WTC11 (cell line): ENCODE results near the gene IGLL5. TPM values are rescaled to one million over a fixed set of nuclear protein-coding genes. Genes with fewer than 3 reads are reported as not detected.

Experiments
- ATAC-seq: fragments of 200-7000 bp; cut with Tn5 transposase; 2 replicates; pipeline ENCODE4 v1.10.0; 2021; ENCODE audit warnings: mild to moderate bottlenecking, moderate library complexity
- CTCF ChIA-PET: fragments of 300-600 bp; sonication (Branson Sonifier 250); formaldehyde crosslinking; loops from one replicate; lab custom pipeline; 2021; ENCODE audit warnings: antibody characterized with exemption; lab: Charles Lee
- POLR2A ChIA-PET: fragments of 350-600 bp; sonication (Branson Sonifier 250); formaldehyde crosslinking; loops from one replicate; lab custom pipeline; 2021; ENCODE audit warnings: antibody characterized with exemption; lab: Charles Lee
- DNase-seq: peaks from one replicate; pipeline ENCODE4 v3.0.0; 2021; ENCODE audit warnings: low spot score
- H3K27ac Mint-ChIP-seq: 2 replicates; pipeline ENCODE4 v1.8.0; 2021; ENCODE audit warnings: mixed read lengths
- H3K27me3 Mint-ChIP-seq: 2 replicates; pipeline ENCODE4 v1.8.0; 2021; ENCODE audit warnings: low read depth, mild to moderate bottlenecking, moderate library complexity, mixed read lengths
- H3K36me3 Mint-ChIP-seq: 2 replicates; pipeline ENCODE4 v1.8.0; 2021; ENCODE audit warnings: mixed read lengths
- H3K4me1 Mint-ChIP-seq: 2 replicates; pipeline ENCODE4 v1.8.0; 2022; ENCODE audit warnings: mixed read lengths
- H3K4me3 Mint-ChIP-seq: 2 replicates; pipeline ENCODE4 v1.8.0; 2021; ENCODE audit warnings: mild to moderate bottlenecking, moderate library complexity, mixed read lengths
- H3K9me3 Mint-ChIP-seq: 2 replicates; pipeline ENCODE4 v1.8.0; 2021; ENCODE audit warnings: mixed read lengths
- ATF6 ChIP-seq: sonication (generic); formaldehyde crosslinking; IDR thresholded peaks from 2 replicates; pipeline ENCODE4 v1.8.1; 2023; ENCODE audit warnings: mild to moderate bottlenecking, missing genetic modification reagents
- CDX4 ChIP-seq: fragments of 250-450 bp; sonication (Bioruptor Pico); IDR thresholded peaks from 2 replicates; pipeline ENCODE4 v1.9.0; 2021; ENCODE audit warnings: moderate library complexity, mild to moderate bottlenecking, inconsistent platforms, borderline replicate concordance
- CREB1 ChIP-seq: sonication (generic); formaldehyde crosslinking; IDR thresholded peaks from 2 replicates; pipeline ENCODE4 v1.8.0; 2023; ENCODE audit warnings: mild to moderate bottlenecking, missing genetic modification reagents
- ELF4 ChIP-seq: sonication (generic); formaldehyde crosslinking; IDR thresholded peaks from 2 replicates; pipeline ENCODE4 v1.8.1; 2022; ENCODE audit warnings: low read depth, mild to moderate bottlenecking, moderate library complexity, missing genetic modification reagents
- ESRRA ChIP-seq: sonication (generic); formaldehyde crosslinking; IDR thresholded peaks from 2 replicates; pipeline ENCODE4 v1.8.1; 2022; ENCODE audit warnings: mild to moderate bottlenecking, missing genetic modification reagents, borderline replicate concordance
- ETV6 ChIP-seq: sonication (generic); formaldehyde crosslinking; IDR thresholded peaks from 2 replicates; pipeline ENCODE4 v1.8.1; 2022; ENCODE audit warnings: mild to moderate bottlenecking, missing genetic modification reagents
- FOXJ3 ChIP-seq: sonication (generic); formaldehyde crosslinking; IDR thresholded peaks from 2 replicates; pipeline ENCODE4 v1.9.0; 2021; ENCODE audit warnings: missing genetic modification reagents, mild to moderate bottlenecking, borderline replicate concordance
- FOXP4 ChIP-seq: sonication (generic); formaldehyde crosslinking; IDR thresholded peaks from 2 replicates; pipeline ENCODE4 v1.8.0; 2022; ENCODE audit warnings: mild to moderate bottlenecking, missing genetic modification reagents
- JUN ChIP-seq: sonication (generic); formaldehyde crosslinking; IDR thresholded peaks from 2 replicates; pipeline ENCODE4 v1.8.0; 2023; ENCODE audit warnings: mild to moderate bottlenecking, missing genetic modification reagents
- KAT7 ChIP-seq: sonication (generic); formaldehyde crosslinking; IDR thresholded peaks from 2 replicates; pipeline ENCODE4 v1.8.1; 2023; ENCODE audit warnings: missing genetic modification reagents, mild to moderate bottlenecking, borderline replicate concordance
- MYBL2 ChIP-seq: sonication (generic); formaldehyde crosslinking; IDR thresholded peaks from 2 replicates; pipeline ENCODE4 v1.8.1; 2023; ENCODE audit warnings: mild to moderate bottlenecking, moderate library complexity, missing genetic modification reagents
- NR1H2 ChIP-seq: sonication (generic); formaldehyde crosslinking; IDR thresholded peaks from 2 replicates; pipeline ENCODE4 v1.9.0; 2021; ENCODE audit warnings: mild to moderate bottlenecking, moderate library complexity, missing genetic modification reagents
- NR3C1 ChIP-seq: sonication (generic); formaldehyde crosslinking; conservative IDR thresholded peaks from 2 replicates; pipeline ENCODE4 v1.8.1; 2023; ENCODE audit warnings: low read depth, mild to moderate bottlenecking, missing genetic modification reagents
- RORB ChIP-seq: fragments of 250-450 bp; sonication (Bioruptor Pico); IDR thresholded peaks from 2 replicates; pipeline ENCODE4 v1.9.0; 2021; ENCODE audit warnings: mild to moderate bottlenecking
- SMAD3 ChIP-seq: sonication (generic); formaldehyde crosslinking; IDR thresholded peaks from 2 replicates; pipeline ENCODE4 v1.8.0; 2022; ENCODE audit warnings: missing genetic modification reagents, mild to moderate bottlenecking, borderline replicate concordance
- ZNF317 ChIP-seq: sonication (generic); formaldehyde crosslinking; IDR thresholded peaks from 2 replicates; pipeline ENCODE4 v1.8.1; 2023; ENCODE audit warnings: low read depth, mild to moderate bottlenecking, moderate library complexity, missing genetic modification reagents, borderline replicate concordance
- ZNF396 ChIP-seq: fragments of 250-450 bp; sonication (Bioruptor Pico); IDR thresholded peaks from 2 replicates; pipeline ENCODE4 v1.8.0; 2021; ENCODE audit warnings: mild to moderate bottlenecking, moderate library complexity, borderline replicate concordance
- ZNF423 ChIP-seq: fragments of 250-450 bp; sonication (Bioruptor Pico); IDR thresholded peaks from 2 replicates; pipeline ENCODE4 v2.1.2; 2022; ENCODE audit warnings: mild to moderate bottlenecking, moderate library complexity
- ZNF425 ChIP-seq: fragments of 250-450 bp; sonication (Bioruptor Pico); conservative IDR thresholded peaks from 2 replicates; pipeline ENCODE4 v1.9.0; 2021; ENCODE audit warnings: mild to moderate bottlenecking
- ZNF671 ChIP-seq: fragments of 250-450 bp; sonication (Bioruptor Pico); IDR thresholded peaks from 2 replicates; pipeline ENCODE4 v1.8.0; 2021; ENCODE audit warnings: mild to moderate bottlenecking
- total RNA-seq: library from RNA; stranded (reverse); gene quantifications from 3 replicates; pipeline ENCODE4 v1.2.3, GENCODE V29; 2021
- TF ChIP-seq, protein P1 (sequence below): sonication (generic); formaldehyde crosslinking; IDR thresholded peaks from 2 replicates; pipeline ENCODE4 v1.8.1; 2023; ENCODE audit warnings: mild to moderate bottlenecking, missing genetic modification reagents, borderline replicate concordance

IGLL5 gene
- total RNA-seq, 1 experiment from 2014 or later = not detected

DNA sequence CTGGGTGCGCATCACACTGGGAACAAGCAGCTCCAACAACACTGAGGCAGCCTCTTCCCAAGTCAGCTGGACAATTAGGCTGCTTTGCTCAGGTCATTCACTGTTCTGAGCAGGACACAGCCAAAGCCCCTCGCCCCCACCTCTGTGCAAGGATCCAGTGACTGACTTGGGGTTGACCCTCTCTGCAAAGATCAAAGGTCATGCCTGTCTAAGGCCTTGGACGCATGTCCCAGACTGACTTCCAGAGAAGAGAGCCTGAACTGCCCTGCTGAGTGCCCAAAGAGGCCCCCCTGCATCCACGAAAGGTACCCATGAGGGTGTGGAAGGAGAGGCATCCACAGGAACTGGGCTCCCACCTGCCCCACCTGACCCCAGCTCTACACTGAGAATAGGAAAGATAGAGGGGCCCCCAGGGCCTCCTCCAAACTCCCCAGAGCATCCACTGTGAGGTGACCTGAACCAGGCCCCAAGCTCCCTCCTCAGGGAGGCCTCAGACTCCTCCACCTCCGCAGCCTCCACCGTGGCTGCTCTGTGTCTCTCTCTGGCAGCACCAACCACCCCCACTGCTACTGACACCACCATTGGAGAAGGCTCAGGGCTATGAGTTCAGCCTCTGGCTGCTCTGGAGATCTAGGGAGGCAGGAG, 53.5 kb downstream of the IGLL5 start:
- DNase-seq = peak; percentile 6
- ATAC-seq = no peak
- TF ChIP-seq ELF4 (no peak), FOXJ3 (CRISPR knock-in tag) (no peak), ESRRA (CRISPR knock-in tag) (no peak), FOXP4 (CRISPR knock-in tag) (no peak), ZNF396 (no peak), NR1H2 (no peak), JUN (CRISPR knock-in tag) (no peak), ETV6 (CRISPR knock-in tag) (no peak), MYBL2 (CRISPR knock-in tag) (no peak), SMAD3 (no peak), NR3C1 (no peak), ZNF423 (CRISPR knock-in tag) (no peak), ZNF671 (CRISPR knock-in tag) (no peak), RORB (no peak), ZNF425 (no peak)
- ChIA-PET CTCF (interaction anchor here (1.0 to 4.4 kb wide), 8 partner anchors 11 to 85 kb away, joined by 3 to 30 read pairs (median 8); no protein-coding TSS in a partner anchor), POLR2A (no interaction called here)
- Mint-ChIP-seq H3K9me3 (no peaks in the 10 kb centered on the region), H3K27me3 (peaks cover 47% of the 10 kb centered on the region), H3K36me3 (no peaks in the 10 kb centered on the region), H3K4me3 (no peak overlapping the region), H3K27ac (no peak overlapping the region), H3K4me1 (peaks cover 5% of the 10 kb centered on the region)

DNA sequence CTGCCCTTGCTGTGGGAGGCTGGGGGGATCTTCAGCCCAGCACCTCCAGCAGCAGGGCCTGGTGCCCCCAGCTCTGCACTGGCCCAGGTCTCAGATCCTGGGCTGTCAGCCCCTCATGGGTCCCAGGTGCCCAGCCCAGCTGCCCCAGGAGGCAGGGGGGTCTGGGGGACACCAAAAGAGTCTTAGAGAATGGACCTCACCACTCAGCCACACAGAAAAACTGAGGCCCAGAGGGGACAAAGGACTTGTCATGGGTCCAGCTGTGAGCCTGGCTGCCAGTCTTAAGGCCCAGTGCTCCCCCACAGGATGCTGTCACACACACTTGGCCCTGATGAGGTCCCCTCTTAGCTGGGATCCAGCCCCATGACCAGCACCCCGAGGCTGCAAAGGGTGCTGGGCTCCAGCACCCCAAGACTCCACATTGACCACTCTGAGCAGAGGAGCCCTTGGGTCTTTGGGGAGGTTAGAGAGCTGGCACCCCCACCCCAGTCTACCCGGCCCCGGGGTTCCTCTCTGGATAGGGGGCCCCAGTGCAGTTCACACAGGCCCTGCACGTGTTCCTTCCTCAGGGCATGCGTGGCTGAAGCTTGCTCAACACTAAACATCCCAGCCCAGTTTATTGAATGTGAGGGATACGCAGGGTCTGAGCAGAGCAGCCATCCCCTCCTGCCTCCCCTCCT, 54.4 kb downstream of the IGLL5 start:
- Mint-ChIP-seq H3K36me3 (no peaks in the 10 kb centered on the region), H3K9me3 (no peaks in the 10 kb centered on the region), H3K4me3 (no peak overlapping the region), H3K4me1 (peaks cover 3% of the 10 kb centered on the region), H3K27ac (no peak overlapping the region), H3K27me3 (peaks cover 49% of the 10 kb centered on the region)
- TF ChIP-seq ATF6 (CRISPR knock-in tag) (no peak), FOXJ3 (CRISPR knock-in tag) (no peak), CREB1 (CRISPR knock-in tag) (no peak), ZNF317 (CRISPR knock-in tag) (no peak), KAT7 (no peak), CDX4 (no peak)
- TF ChIP-seq, protein P1, sequence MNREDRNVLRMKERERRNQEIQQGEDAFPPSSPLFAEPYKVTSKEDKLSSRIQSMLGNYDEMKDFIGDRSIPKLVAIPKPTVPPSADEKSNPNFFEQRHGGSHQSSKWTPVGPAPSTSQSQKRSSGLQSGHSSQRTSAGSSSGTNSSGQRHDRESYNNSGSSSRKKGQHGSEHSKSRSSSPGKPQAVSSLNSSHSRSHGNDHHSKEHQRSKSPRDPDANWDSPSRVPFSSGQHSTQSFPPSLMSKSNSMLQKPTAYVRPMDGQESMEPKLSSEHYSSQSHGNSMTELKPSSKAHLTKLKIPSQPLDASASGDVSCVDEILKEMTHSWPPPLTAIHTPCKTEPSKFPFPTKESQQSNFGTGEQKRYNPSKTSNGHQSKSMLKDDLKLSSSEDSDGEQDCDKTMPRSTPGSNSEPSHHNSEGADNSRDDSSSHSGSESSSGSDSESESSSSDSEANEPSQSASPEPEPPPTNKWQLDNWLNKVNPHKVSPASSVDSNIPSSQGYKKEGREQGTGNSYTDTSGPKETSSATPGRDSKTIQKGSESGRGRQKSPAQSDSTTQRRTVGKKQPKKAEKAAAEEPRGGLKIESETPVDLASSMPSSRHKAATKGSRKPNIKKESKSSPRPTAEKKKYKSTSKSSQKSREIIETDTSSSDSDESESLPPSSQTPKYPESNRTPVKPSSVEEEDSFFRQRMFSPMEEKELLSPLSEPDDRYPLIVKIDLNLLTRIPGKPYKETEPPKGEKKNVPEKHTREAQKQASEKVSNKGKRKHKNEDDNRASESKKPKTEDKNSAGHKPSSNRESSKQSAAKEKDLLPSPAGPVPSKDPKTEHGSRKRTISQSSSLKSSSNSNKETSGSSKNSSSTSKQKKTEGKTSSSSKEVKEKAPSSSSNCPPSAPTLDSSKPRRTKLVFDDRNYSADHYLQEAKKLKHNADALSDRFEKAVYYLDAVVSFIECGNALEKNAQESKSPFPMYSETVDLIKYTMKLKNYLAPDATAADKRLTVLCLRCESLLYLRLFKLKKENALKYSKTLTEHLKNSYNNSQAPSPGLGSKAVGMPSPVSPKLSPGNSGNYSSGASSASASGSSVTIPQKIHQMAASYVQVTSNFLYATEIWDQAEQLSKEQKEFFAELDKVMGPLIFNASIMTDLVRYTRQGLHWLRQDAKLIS (CRISPR knock-in tag) = no peak
- POLR2A ChIA-PET = no interaction called here
- DNase-seq = peak; percentile 3
- CTCF ChIA-PET = interaction anchor here (0.6 to 4.4 kb wide), 26 partner anchors 12 to 434 kb away, joined by 3 to 34 read pairs (median 5); partner anchors contain the start of gene RAB36
- no peak for ATAC-seq
